Caco-2 (cell line): ENCODE data around the gene ITM2C. TPM values are rescaled to one million over a fixed set of nuclear protein-coding genes. Genes with fewer than 3 reads are reported as not detected.

ENCODE experiments used
- BruUV-seq: library from RNA; stranded (reverse); fragments of 400-500 nt; replicated peaks from 2 replicates; lab custom pipeline; 2021; lab: Mats Ljungman, UMichigan
- CTCF ChIA-PET: fragments of 300-600 bp; sonication (Branson Sonifier 250); formaldehyde crosslinking; loops from one replicate; lab custom pipeline; 2022; ENCODE audit warnings: antibody characterized with exemption; lab: Charles Lee
- POLR2A ChIA-PET: fragments of 300-600 bp; sonication (Branson Sonifier 250); formaldehyde crosslinking; loops from one replicate; lab custom pipeline; 2022; ENCODE audit warnings: antibody characterized with exemption; lab: Charles Lee
- DNase-seq, 2 experiments: peaks; one replicate each; pipeline versions ENCODE4 v3.0.0 to v3.0.0-alpha.2; 2020 to 2022
- H3K27me3 ChIP-seq: replicated peaks from 2 replicates; pipeline ENCODE4 v1.6.0; 2011; ENCODE audit warnings: low read length; ENCODE audit not compliant: control insufficient read depth, insufficient read depth
- H3K36me3 ChIP-seq: 2 replicates; pipeline ENCODE4 v1.5.1; 2011; ENCODE audit warnings: low read length; ENCODE audit not compliant: control insufficient read depth, insufficient read depth
- H3K4me1 ChIP-seq: fragments of 250-450 bp; sonication (Bioruptor Pico); 2 replicates; pipeline ENCODE4 v1.5.1; 2020; ENCODE audit warnings: mild to moderate bottlenecking
- H3K4me3 ChIP-seq: 2 replicates; pipeline ENCODE4 v1.5.1; 2011; ENCODE audit warnings: low read depth, mild to moderate bottlenecking, control low read depth, low read length
- H3K9me3 ChIP-seq: fragments of 250-450 bp; sonication (Bioruptor Pico); 2 replicates; pipeline ENCODE4 v1.5.1; 2020; ENCODE audit warnings: mild to moderate bottlenecking, moderate library complexity
- H3K27ac Mint-ChIP-seq: one replicate; pipeline ENCODE4 v1.8.0; 2022; ENCODE audit warnings: mixed read lengths; ENCODE audit not compliant: unreplicated experiment
- H3K27me3 Mint-ChIP-seq: one replicate; pipeline ENCODE4 v1.8.0; 2022; ENCODE audit warnings: mixed read lengths; ENCODE audit not compliant: insufficient read depth, unreplicated experiment
- H3K36me3 Mint-ChIP-seq: one replicate; pipeline ENCODE4 v1.8.0; 2022; ENCODE audit warnings: mild to moderate bottlenecking, mixed read lengths; ENCODE audit not compliant: insufficient read depth, unreplicated experiment
- H3K4me1 Mint-ChIP-seq: one replicate; pipeline ENCODE4 v1.8.0; 2022; ENCODE audit warnings: low read depth, mixed read lengths; ENCODE audit not compliant: unreplicated experiment
- H3K4me3 Mint-ChIP-seq: one replicate; pipeline ENCODE4 v1.8.0; 2022; ENCODE audit warnings: mild to moderate bottlenecking, moderate library complexity, mixed read lengths; ENCODE audit not compliant: unreplicated experiment
- H3K9me3 Mint-ChIP-seq: one replicate; pipeline ENCODE4 v1.8.0; 2022; ENCODE audit warnings: mixed read lengths; ENCODE audit not compliant: unreplicated experiment
- intact Hi-C: fragments of 100-400 bp; cut with micrococcal nuclease; formaldehyde crosslinking; loops from one replicate; pipeline ENCODE4 v1.10.0; 2022; ENCODE audit not compliant: unreplicated experiment
- total RNA-seq: library from RNA; stranded (reverse); gene quantifications from 2 replicates; pipeline ENCODE4 v1.2.3, GENCODE V29; 2022
- TF ChIP-seq, protein P1 (sequence below), 2 experiments: fragments of 200-600 bp in 1 of 2; IDR thresholded peaks; 1 replicate in 1 of 2; 2 replicates in 1 of 2; pipeline versions ENCODE4 v1.5.1 to v1.8.0; 2011 to 2022; ENCODE audit warnings: antibody characterized with exemption in 1 of 2, control low read depth in 1 of 2, inconsistent platforms in 1 of 2, low read depth in 1 of 2, low read length in 1 of 2, mild to moderate bottlenecking in 1 of 2, moderate library complexity in 1 of 2; ENCODE audit not compliant: insufficient read depth in 1 of 2, severe bottlenecking in 1 of 2, unreplicated experiment in 1 of 2

Gene ITM2C
- total RNA-seq, 1 experiment from 2014 or later = 136 TPM

DNA sequence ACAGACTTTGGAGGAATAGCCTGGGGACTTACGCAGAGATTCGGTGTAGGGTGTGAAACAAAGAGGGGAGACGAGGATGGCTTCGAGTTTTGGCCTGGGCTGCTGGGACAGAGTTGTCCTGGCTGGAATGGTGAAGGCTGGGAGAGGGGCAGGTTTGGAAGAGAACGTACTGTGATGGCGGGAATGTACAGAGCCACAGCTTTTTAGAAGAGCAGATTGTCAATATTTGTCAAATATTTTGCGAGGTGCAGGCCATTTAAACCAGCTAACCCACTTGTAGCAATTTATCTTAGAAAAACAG is 14.4 kb upstream of the ITM2C start:
- intact Hi-C loops = no loop called here
- CTCF ChIA-PET = no interaction called here
- Histone ChIP-seq H3K9me3 (no peaks in the 10 kb centered on the region), H3K4me3 (no peak overlapping the region), H3K4me1 (no peaks in the 10 kb centered on the region), H3K36me3 (no peaks in the 10 kb centered on the region), H3K27me3 (no peaks in the 10 kb centered on the region)
- peaks cover 9% of the 10 kb centered on the region for H3K36me3 Mint-ChIP-seq
- no peaks in the 10 kb centered on the region for H3K27me3 Mint-ChIP-seq
- TF ChIP-seq, protein P1, sequence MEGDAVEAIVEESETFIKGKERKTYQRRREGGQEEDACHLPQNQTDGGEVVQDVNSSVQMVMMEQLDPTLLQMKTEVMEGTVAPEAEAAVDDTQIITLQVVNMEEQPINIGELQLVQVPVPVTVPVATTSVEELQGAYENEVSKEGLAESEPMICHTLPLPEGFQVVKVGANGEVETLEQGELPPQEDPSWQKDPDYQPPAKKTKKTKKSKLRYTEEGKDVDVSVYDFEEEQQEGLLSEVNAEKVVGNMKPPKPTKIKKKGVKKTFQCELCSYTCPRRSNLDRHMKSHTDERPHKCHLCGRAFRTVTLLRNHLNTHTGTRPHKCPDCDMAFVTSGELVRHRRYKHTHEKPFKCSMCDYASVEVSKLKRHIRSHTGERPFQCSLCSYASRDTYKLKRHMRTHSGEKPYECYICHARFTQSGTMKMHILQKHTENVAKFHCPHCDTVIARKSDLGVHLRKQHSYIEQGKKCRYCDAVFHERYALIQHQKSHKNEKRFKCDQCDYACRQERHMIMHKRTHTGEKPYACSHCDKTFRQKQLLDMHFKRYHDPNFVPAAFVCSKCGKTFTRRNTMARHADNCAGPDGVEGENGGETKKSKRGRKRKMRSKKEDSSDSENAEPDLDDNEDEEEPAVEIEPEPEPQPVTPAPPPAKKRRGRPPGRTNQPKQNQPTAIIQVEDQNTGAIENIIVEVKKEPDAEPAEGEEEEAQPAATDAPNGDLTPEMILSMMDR (IDR thresholded peaks at IDR 0.05; ENCODE audit: insufficient read depth in 1 of 2, low read depth in 1 of 2, low read length in 1 of 2, severe bottlenecking in 1 of 2, unreplicated experiment in 1 of 2) = no peak
- POLR2A ChIA-PET = no interaction called here
- BruUV-seq = no TSS peak
- no peaks in the 10 kb centered on the region for H3K9me3 Mint-ChIP-seq
- peak overlapping the region; percentile 81 for H3K27ac Mint-ChIP-seq
- DNase-seq = no peak
- peaks cover 6% of the 10 kb centered on the region for H3K4me1 Mint-ChIP-seq
- H3K4me3 Mint-ChIP-seq = peak overlapping the region; percentile 11

DNA sequence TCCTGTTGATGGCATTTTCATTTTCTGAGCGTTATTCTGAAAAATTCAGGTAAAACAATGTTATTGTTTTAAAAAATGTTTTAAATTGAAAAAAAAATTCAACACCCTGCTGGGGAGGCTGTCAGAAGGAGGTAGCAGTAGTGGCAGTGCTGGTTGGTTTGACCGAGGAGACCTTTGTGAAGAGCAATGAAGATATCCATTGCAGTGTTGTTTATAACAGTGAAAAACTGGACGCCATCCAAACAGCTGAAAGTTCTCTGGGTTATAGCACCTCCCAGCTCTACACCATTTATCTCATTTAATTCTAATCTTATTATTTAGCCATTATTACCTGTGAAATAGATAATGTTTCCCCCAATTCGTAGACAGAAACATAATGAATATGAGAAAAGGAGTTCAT is 12.6 kb upstream of the ITM2C start:
- intact Hi-C loops = no loop called here
- H3K9me3 Mint-ChIP-seq = no peaks in the 10 kb centered on the region
- H3K4me1 ChIP-seq = no peaks in the 10 kb centered on the region
- H3K4me3 ChIP-seq = no peak overlapping the region
- TF ChIP-seq, protein P1 (IDR thresholded peaks at IDR 0.05; ENCODE audit: insufficient read depth in 1 of 2, low read depth in 1 of 2, low read length in 1 of 2, severe bottlenecking in 1 of 2, unreplicated experiment in 1 of 2) = no peak
- ChIA-PET POLR2A (interaction anchor here (0.5 kb wide), 1 partner anchor 662 kb away, joined by 3 read pairs; no protein-coding TSS in a partner anchor), CTCF (no interaction called here)
- no peak for DNase-seq
- H3K4me3 Mint-ChIP-seq = no peak overlapping the region
- peaks cover 6% of the 10 kb centered on the region for H3K4me1 Mint-ChIP-seq
- no peaks in the 10 kb centered on the region for H3K27me3 Mint-ChIP-seq
- peaks cover 9% of the 10 kb centered on the region for H3K36me3 Mint-ChIP-seq
- H3K9me3 ChIP-seq = no peaks in the 10 kb centered on the region
- no peaks in the 10 kb centered on the region for H3K27me3 ChIP-seq
- no peaks in the 10 kb centered on the region for H3K36me3 ChIP-seq
- no TSS peak for BruUV-seq
- no peak overlapping the region for H3K27ac Mint-ChIP-seq

DNA sequence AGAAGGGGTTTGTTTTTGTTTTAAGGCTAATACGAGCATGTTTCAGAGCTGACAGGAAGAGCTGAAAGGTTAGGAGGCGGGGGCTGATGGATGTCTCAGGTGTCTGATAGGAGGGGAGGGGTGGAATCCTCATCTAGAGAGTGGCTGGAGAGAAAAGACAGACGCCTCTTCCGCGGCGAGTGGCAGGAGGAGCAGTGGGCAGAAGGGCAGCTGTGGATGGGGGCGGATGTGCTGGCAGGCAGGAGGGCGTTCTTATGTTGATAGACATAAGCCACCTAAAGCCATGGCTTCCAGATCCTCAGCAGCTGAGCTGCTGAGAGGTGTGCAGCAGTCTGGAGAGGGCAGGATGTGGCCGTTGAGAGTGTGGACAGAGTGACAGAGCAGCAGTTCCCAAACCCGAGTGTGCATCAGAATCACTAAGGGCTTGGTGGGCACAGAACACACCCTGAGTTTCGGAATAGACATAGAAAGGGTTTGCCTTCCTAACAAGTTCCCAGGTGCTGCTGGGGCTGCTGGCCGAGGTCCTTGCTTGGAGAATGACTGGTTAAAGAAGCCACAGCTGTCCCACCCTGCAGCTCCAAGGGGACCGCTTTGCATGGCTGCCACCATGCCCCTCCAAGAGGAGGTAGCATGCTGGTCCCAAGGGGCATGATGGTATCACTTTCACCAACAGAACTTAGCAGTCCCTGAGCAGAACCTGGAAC is 3.0 kb upstream of the ITM2C start:
- no TSS peak for BruUV-seq
- Mint-ChIP-seq H3K27me3 (peaks cover 4% of the 10 kb centered on the region), H3K4me3 (no peak overlapping the region), H3K36me3 (no peaks in the 10 kb centered on the region), H3K9me3 (no peaks in the 10 kb centered on the region), H3K4me1 (peaks cover 7% of the 10 kb centered on the region), H3K27ac (no peak overlapping the region)
- Histone ChIP-seq H3K9me3 (no peaks in the 10 kb centered on the region), H3K4me1 (0 out of 2 replicates have a peak, but pooled peaks cover 4% of the 10 kb centered on the region), H3K27me3 (no peaks in the 10 kb centered on the region), H3K36me3 (no peaks in the 10 kb centered on the region), H3K4me3 (no peak overlapping the region)
- ChIA-PET CTCF (interaction anchor here (0.7 kb wide), 1 partner anchor 37 kb away, joined by 3 read pairs; no protein-coding TSS in a partner anchor), POLR2A (no interaction called here)
- TF ChIP-seq, protein P1 (IDR thresholded peaks at IDR 0.05; ENCODE audit: insufficient read depth in 1 of 2, low read depth in 1 of 2, low read length in 1 of 2, severe bottlenecking in 1 of 2, unreplicated experiment in 1 of 2) = no peak
- no peak for DNase-seq
- intact Hi-C loops = no loop called here
